Stimulated activated CD8-positive, alpha-beta memory T cell treated with anti-CD3 and anti-CD28 coated beads, Interleukin-4, amount 100 ng/mL, for 24 hours (primary cell): ENCODE results near the gene SLC22A23.

Experiments
- DNase-seq: peaks from one replicate; pipeline ENCODE4 v3.0.0-alpha.2; 2020; ENCODE audit warnings: low read depth

SLC22A23 gene

GRCh38 chr6:3316818-3317217 lies 140.0 kb downstream of the SLC22A23 start:
- DNase-seq, result no peak

- DNase-seq, result no peak
Observed at GRCh38 chr6:3316331-3316730, 140.5 kb downstream of the SLC22A23 start.

DNA sequence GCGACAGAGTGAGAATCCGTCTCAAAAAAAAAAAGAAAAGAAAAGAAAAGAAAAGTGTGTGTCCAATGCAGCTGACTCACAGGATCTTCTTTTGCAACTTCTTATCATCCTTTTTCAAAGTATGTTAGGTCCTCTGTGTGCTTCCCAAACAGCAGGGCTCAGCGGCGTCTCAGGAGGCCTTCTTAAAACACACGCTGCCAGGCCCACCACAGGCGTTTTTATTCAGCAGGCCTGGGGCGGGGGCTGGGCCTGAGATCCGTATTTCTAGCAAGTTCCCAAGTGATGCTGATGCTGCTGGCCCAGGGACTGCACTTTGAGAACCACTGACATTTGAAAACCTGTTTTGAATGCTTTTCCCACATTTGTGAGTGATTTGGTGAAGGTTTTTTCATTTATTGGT lies 141.0 kb downstream of the SLC22A23 start:
- DNase-seq, result no peak

GRCh38 chr6:3314621-3315467 lies 142.0 kb downstream of the SLC22A23 start:
- DNase-seq, result no peak

GRCh38 chr6:3314176-3314575 lies 142.7 kb downstream of the SLC22A23 start:
- no peak for DNase-seq

- no peak for DNase-seq
Observed at GRCh38 chr6:3312604-3313231, 144.1 kb downstream of the SLC22A23 start.

DNA sequence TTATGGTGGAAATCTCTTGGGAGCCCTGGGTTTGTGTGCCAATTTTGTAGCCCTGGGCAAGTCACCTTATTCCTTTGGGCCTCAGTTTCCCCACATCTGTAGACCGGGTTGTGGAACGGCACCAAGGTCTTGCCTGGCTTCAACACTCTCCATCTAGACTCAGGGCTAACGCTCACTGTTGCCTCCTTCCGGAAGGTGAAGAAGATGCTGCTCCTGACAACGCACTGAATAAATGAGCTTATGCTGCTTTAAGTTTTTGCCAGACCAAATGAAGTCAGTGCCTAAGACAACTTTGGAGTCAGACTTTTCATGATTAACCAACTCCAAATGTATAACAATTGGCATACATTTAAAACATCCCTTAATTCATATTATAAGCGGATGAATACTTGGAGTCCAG lies 145.0 kb downstream of the SLC22A23 start:
- no peak for DNase-seq

GRCh38 chr6:3310703-3311102 lies 146.1 kb downstream of the SLC22A23 start:
- no peak for DNase-seq

DNA sequence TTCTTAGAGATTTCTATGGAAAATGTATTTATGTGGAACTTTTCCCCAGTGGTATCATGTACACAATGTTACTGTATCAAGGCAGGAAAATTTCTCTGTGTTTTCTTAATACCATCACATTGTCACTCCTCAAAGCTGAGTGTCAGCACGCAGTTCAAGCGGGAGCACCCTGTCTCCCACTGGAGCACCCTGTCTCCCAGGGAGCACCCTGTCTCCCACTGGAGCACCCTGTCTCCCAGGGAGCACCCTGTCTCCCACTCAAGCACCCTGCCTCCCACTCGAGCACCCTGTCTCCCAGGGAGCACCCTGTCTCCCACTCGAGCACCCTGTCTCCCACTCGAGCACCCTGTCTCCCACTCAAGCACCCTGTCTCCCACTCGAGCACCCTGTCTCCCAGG lies 146.8 kb downstream of the SLC22A23 start:
- no peak for DNase-seq

DNA sequence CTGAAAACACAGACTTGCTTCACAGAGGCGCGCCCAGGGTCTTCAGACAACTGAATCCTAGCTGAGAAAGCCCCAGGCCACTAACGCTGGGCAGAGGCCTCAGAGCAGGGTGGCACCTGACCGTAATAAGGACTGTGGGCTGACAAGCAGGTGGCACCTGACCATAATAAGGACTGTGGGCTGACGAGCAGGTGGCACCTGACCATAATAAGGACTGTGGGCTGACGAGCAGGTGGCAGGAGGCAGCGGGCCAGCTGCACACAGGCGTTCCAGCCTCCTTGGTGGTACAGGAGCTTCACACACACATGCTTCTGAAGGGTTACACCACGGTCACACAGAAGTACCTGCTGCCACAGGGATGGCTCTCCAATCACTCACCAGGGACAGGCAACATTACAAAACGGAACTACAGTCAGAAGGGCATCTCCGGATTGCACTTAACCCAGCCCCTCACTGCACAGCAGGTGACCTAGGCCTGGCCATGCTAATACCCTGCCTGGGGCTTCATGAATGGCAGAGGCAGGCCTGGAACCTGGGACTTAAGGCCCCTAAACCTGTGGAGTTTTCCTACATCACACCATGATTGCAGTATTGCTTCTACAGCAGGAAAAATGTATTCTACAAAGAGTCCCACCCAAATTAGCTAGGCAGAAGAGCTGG lies 147.3 kb downstream of the SLC22A23 start:
- no peak for DNase-seq

- DNase-seq, result no peak
Observed at GRCh38 chr6:3308106-3308505, 148.7 kb downstream of the SLC22A23 start.

- DNase-seq, result no peak
Observed at GRCh38 chr6:3307436-3307835, 149.4 kb downstream of the SLC22A23 start.

- no peak for DNase-seq
Observed at GRCh38 chr6:3306848-3307247, 150.0 kb downstream of the SLC22A23 start.

- no peak for DNase-seq
Observed at GRCh38 chr6:3305831-3306230, 151.0 kb downstream of the SLC22A23 start.

- no peak for DNase-seq
Observed at GRCh38 chr6:3305216-3305565, 151.7 kb downstream of the SLC22A23 start.

GRCh38 chr6:3304500-3305215 lies 152.2 kb downstream of the SLC22A23 start:
- no peak for DNase-seq

- no peak for DNase-seq
Observed at GRCh38 chr6:3303795-3304411, 152.9 kb downstream of the SLC22A23 start.

GRCh38 chr6:3301506-3301905 lies 155.3 kb downstream of the SLC22A23 start:
- no peak for DNase-seq

GRCh38 chr6:3299221-3299620 lies 157.6 kb downstream of the SLC22A23 start:
- no peak for DNase-seq

DNA sequence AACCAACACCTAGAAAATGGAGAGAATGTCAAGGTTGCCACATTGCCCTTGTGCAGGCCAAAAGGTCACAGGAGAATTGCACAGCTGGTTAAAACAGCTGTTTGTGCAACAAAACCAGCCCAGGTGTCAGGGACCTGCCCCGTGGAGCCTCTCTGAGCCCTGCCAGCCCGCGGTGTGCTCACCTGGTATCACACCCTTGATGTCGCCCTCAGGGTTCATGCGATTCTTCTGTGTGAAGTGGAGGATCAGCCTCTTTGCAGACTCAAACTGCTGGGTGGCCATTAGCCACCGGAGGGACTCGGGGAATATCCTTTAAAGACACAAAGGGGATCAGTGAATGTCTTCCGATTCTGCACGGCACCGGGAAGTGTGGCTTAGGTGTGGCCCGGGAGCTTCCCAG lies 158.9 kb downstream of the SLC22A23 start:
- no peak for DNase-seq

DNA sequence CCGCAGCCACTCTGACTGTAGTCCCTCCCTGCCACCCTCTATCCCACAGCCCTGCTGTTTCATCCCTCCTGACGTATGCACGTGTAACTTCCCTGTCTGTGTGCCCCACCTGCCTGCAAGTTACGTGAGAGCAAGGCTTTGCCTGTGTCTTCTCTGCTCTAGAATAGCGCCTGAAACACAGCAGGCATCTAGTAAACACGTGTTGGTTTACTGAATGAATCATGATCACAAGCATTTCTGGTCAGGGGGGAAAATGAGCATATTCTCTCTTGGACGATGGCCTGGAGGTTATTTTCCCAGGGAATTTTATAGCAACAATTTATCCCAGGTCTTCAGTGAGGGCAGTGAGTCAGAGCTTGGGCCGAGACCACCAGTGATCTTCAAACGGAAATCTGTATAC lies 159.8 kb downstream of the SLC22A23 start:
- no peak for DNase-seq

DNA sequence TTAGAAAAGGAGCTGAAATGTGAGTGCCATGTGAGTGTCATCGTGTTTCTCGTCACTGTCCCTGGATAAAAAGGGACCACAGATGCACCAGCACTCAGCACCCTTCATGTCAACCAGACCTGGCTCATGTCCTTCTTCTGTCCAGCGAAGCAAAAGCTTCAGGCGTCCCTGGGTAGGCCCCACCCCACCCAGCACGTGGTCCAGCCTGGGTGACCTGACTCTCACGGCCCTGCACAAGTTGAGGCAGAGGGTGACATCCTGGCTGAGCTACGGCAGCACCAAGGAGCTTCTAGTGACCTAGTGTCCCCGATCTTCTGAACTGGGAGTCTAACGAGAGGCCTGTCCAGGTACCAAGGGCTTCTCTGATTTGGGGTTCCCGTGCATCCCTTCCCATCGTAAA lies 160.3 kb downstream of the SLC22A23 start:
- DNase-seq, result no peak
